ENCODE measurements around the gene KPNA6. TPM values are rescaled to one million over a fixed set of nuclear protein-coding genes. Genes with fewer than 3 reads are reported as not detected.

Gene KPNA6
- polyA plus RNA-seq, 1 donor (not counting 4 experiments of a cell fraction or from before 2014, with no cell fraction given): 42.6 TPM

- no peak for FAIRE-seq
- H2AFZ ChIP-seq (ENCODE audit: control insufficient read depth, low read length): no peak overlapping the region
- no peak overlapping the region for H3K4me2 ChIP-seq (ENCODE audit: control insufficient read depth, extremely low read depth, insufficient read depth, low read depth, low read length)
- TF ChIP-seq, protein P1, sequence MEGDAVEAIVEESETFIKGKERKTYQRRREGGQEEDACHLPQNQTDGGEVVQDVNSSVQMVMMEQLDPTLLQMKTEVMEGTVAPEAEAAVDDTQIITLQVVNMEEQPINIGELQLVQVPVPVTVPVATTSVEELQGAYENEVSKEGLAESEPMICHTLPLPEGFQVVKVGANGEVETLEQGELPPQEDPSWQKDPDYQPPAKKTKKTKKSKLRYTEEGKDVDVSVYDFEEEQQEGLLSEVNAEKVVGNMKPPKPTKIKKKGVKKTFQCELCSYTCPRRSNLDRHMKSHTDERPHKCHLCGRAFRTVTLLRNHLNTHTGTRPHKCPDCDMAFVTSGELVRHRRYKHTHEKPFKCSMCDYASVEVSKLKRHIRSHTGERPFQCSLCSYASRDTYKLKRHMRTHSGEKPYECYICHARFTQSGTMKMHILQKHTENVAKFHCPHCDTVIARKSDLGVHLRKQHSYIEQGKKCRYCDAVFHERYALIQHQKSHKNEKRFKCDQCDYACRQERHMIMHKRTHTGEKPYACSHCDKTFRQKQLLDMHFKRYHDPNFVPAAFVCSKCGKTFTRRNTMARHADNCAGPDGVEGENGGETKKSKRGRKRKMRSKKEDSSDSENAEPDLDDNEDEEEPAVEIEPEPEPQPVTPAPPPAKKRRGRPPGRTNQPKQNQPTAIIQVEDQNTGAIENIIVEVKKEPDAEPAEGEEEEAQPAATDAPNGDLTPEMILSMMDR (optimal IDR thresholded peaks at IDR 0.05 in 1 of 3, IDR thresholded peaks at IDR 0.05 in 1 of 3, conservative IDR thresholded peaks at IDR 0.05 in 1 of 3; ENCODE audit: extremely low read depth in 1 of 3, insufficient read depth in 2 of 3, low read length in 3 of 3): no peak
- TF ChIP-seq EZH2 (IDR thresholded peaks at IDR 0.05; ENCODE audit: low read length): no peak
- no peaks in the 10 kb centered on the region for H3K79me2 ChIP-seq (ENCODE audit: control insufficient read depth, insufficient read depth, low read length)
- H3K4me1 ChIP-seq (ENCODE audit: control insufficient read depth, extremely low read depth, insufficient read depth, low read length): no peaks in the 10 kb centered on the region
- H3K36me3 ChIP-seq (ENCODE audit: control insufficient read depth in 2 of 2, extremely low read depth in 1 of 2, insufficient read depth in 2 of 2, low read length in 2 of 2): peaks cover 19 to 28% of the 10 kb centered on the region in 2 experiments
- no peaks in the 10 kb centered on the region for H3K9me1 ChIP-seq (ENCODE audit: control insufficient read depth, extremely low read depth, insufficient read depth, low read length)
- H4K20me1 ChIP-seq (ENCODE audit: control insufficient read depth, extremely low read depth, insufficient read depth, low read length): no peaks in the 10 kb centered on the region
- no peak overlapping the region for H3K9ac ChIP-seq (ENCODE audit: control insufficient read depth, extremely low read depth, insufficient read depth, low read length)
- no peaks in the 10 kb centered on the region for H3K27me3 ChIP-seq (ENCODE audit: control insufficient read depth, extremely low read depth, insufficient read depth, low read length)
- no peak overlapping the region for H3K4me3 ChIP-seq (ENCODE audit: control insufficient read depth in 2 of 3, extremely low read depth in 1 of 3, insufficient read depth in 2 of 3, low read depth in 1 of 3, low read length in 3 of 3)
- no peak for DNase-seq (ENCODE audit: low read depth, low spot score)
- dilution Hi-C loops (cut with MboI; ENCODE audit: extremely low pct_ligation_motif_present, low sequenced_read_pairs): no loop called here
- no peak overlapping the region for H3K27ac ChIP-seq (ENCODE audit: control insufficient read depth, insufficient read depth, low read length)
- H3K9me3 ChIP-seq (ENCODE audit: control insufficient read depth, low read depth, low read length): no peaks in the 10 kb centered on the region
These were observed 12.9 kb upstream of the KPNA6 start for GRCh38 chr1:32094746-32095521.

DNA sequence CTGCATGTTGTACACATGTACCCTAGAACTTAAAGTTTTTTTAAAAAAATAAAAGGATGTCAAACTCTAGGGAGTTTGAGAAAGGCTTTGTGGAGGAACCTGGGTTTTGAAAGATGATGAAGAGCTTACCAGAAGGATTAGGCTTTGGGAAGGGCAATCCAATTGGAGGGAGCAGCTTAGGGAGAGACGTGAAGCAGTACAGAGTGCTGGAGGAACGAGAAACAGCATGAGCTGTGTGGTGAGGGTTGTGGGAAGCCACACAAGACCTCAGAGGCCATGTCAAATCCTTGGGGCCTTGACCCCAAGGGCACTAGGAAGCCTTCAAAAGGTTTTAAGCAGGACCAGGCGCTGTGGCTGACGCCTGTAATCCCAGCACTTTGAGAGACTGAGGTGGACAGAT, 8.4 kb upstream of the KPNA6 start:
- dilution Hi-C loops (cut with MboI; ENCODE audit: extremely low pct_ligation_motif_present, low sequenced_read_pairs): no loop called here
- peaks cover 23 to 26% of the 10 kb centered on the region in 2 experiments for H3K36me3 ChIP-seq (ENCODE audit: control insufficient read depth in 2 of 2, extremely low read depth in 1 of 2, insufficient read depth in 2 of 2, low read length in 2 of 2)
- no peak overlapping the region for H3K9ac ChIP-seq (ENCODE audit: control insufficient read depth, extremely low read depth, insufficient read depth, low read length)
- H3K4me3 ChIP-seq (ENCODE audit: control insufficient read depth in 2 of 3, extremely low read depth in 1 of 3, insufficient read depth in 2 of 3, low read depth in 1 of 3, low read length in 3 of 3): no peak overlapping the region
- H4K20me1 ChIP-seq (ENCODE audit: control insufficient read depth, extremely low read depth, insufficient read depth, low read length): no peaks in the 10 kb centered on the region
- TF ChIP-seq, protein P1 (optimal IDR thresholded peaks at IDR 0.05 in 1 of 3, IDR thresholded peaks at IDR 0.05 in 1 of 3, conservative IDR thresholded peaks at IDR 0.05 in 1 of 3; ENCODE audit: extremely low read depth in 1 of 3, insufficient read depth in 2 of 3, low read length in 3 of 3): no peak
- TF ChIP-seq EZH2 (IDR thresholded peaks at IDR 0.05; ENCODE audit: low read length): no peak
- H3K9me3 ChIP-seq (ENCODE audit: control insufficient read depth, low read depth, low read length): no peaks in the 10 kb centered on the region
- H2AFZ ChIP-seq (ENCODE audit: control insufficient read depth, low read length): no peak overlapping the region
- H3K9me1 ChIP-seq (ENCODE audit: control insufficient read depth, extremely low read depth, insufficient read depth, low read length): no peaks in the 10 kb centered on the region
- H3K79me2 ChIP-seq (ENCODE audit: control insufficient read depth, insufficient read depth, low read length): no peaks in the 10 kb centered on the region
- peaks cover 10% of the 10 kb centered on the region for H3K4me1 ChIP-seq (ENCODE audit: control insufficient read depth, extremely low read depth, insufficient read depth, low read length)
- no peaks in the 10 kb centered on the region for H3K27me3 ChIP-seq (ENCODE audit: control insufficient read depth, extremely low read depth, insufficient read depth, low read length)
- DNase-seq (ENCODE audit: low read depth, low spot score) (no peak), FAIRE-seq (no peak)
- H3K27ac ChIP-seq (ENCODE audit: control insufficient read depth, insufficient read depth, low read length): no peak overlapping the region
- H3K4me2 ChIP-seq (ENCODE audit: control insufficient read depth, extremely low read depth, insufficient read depth, low read depth, low read length): no peak overlapping the region
